Caco-2 (cell line): Measurements from ENCODE around the gene PPFIA4. TPM values are rescaled to one million over a fixed set of nuclear protein-coding genes. Genes with fewer than 3 reads are reported as not detected.

Source experiments
- BruUV-seq: library from RNA; stranded (reverse); fragments of 400-500 nt; replicated peaks from 2 replicates; lab custom pipeline; 2021; lab: Mats Ljungman, UMichigan
- CTCF ChIA-PET: fragments of 300-600 bp; sonication (Branson Sonifier 250); formaldehyde crosslinking; loops from one replicate; lab custom pipeline; 2022; ENCODE audit warnings: antibody characterized with exemption; lab: Charles Lee
- POLR2A ChIA-PET: fragments of 300-600 bp; sonication (Branson Sonifier 250); formaldehyde crosslinking; loops from one replicate; lab custom pipeline; 2022; ENCODE audit warnings: antibody characterized with exemption; lab: Charles Lee
- DNase-seq, 2 experiments: peaks; one replicate each; pipeline versions ENCODE4 v3.0.0 to v3.0.0-alpha.2; 2020 to 2022
- H3K27me3 ChIP-seq: replicated peaks from 2 replicates; pipeline ENCODE4 v1.6.0; 2011; ENCODE audit warnings: low read length; ENCODE audit not compliant: control insufficient read depth, insufficient read depth
- H3K36me3 ChIP-seq: 2 replicates; pipeline ENCODE4 v1.5.1; 2011; ENCODE audit warnings: low read length; ENCODE audit not compliant: control insufficient read depth, insufficient read depth
- H3K4me1 ChIP-seq: fragments of 250-450 bp; sonication (Bioruptor Pico); 2 replicates; pipeline ENCODE4 v1.5.1; 2020; ENCODE audit warnings: mild to moderate bottlenecking
- H3K4me3 ChIP-seq: 2 replicates; pipeline ENCODE4 v1.5.1; 2011; ENCODE audit warnings: low read depth, mild to moderate bottlenecking, control low read depth, low read length
- H3K9me3 ChIP-seq: fragments of 250-450 bp; sonication (Bioruptor Pico); 2 replicates; pipeline ENCODE4 v1.5.1; 2020; ENCODE audit warnings: mild to moderate bottlenecking, moderate library complexity
- H3K27ac Mint-ChIP-seq: one replicate; pipeline ENCODE4 v1.8.0; 2022; ENCODE audit warnings: mixed read lengths; ENCODE audit not compliant: unreplicated experiment
- H3K27me3 Mint-ChIP-seq: one replicate; pipeline ENCODE4 v1.8.0; 2022; ENCODE audit warnings: mixed read lengths; ENCODE audit not compliant: insufficient read depth, unreplicated experiment
- H3K36me3 Mint-ChIP-seq: one replicate; pipeline ENCODE4 v1.8.0; 2022; ENCODE audit warnings: mild to moderate bottlenecking, mixed read lengths; ENCODE audit not compliant: insufficient read depth, unreplicated experiment
- H3K4me1 Mint-ChIP-seq: one replicate; pipeline ENCODE4 v1.8.0; 2022; ENCODE audit warnings: low read depth, mixed read lengths; ENCODE audit not compliant: unreplicated experiment
- H3K4me3 Mint-ChIP-seq: one replicate; pipeline ENCODE4 v1.8.0; 2022; ENCODE audit warnings: mild to moderate bottlenecking, moderate library complexity, mixed read lengths; ENCODE audit not compliant: unreplicated experiment
- H3K9me3 Mint-ChIP-seq: one replicate; pipeline ENCODE4 v1.8.0; 2022; ENCODE audit warnings: mixed read lengths; ENCODE audit not compliant: unreplicated experiment
- CTCF ChIP-seq, 2 experiments: fragments of 200-600 bp in 1 of 2; IDR thresholded peaks; 1 replicate in 1 of 2; 2 replicates in 1 of 2; pipeline versions ENCODE4 v1.5.1 to v1.8.0; 2011 to 2022; ENCODE audit warnings: antibody characterized with exemption in 1 of 2, control low read depth in 1 of 2, inconsistent platforms in 1 of 2, low read depth in 1 of 2, low read length in 1 of 2, mild to moderate bottlenecking in 1 of 2, moderate library complexity in 1 of 2; ENCODE audit not compliant: insufficient read depth in 1 of 2, severe bottlenecking in 1 of 2, unreplicated experiment in 1 of 2
- intact Hi-C: fragments of 100-400 bp; cut with micrococcal nuclease; formaldehyde crosslinking; loops from one replicate; pipeline ENCODE4 v1.10.0; 2022; ENCODE audit not compliant: unreplicated experiment
- total RNA-seq: library from RNA; stranded (reverse); gene quantifications from 2 replicates; pipeline ENCODE4 v1.2.3, GENCODE V29; 2022

The PPFIA4 gene
- total RNA-seq, 1 experiment from 2014 or later = 9.4 TPM

- CTCF ChIA-PET = no interaction called here
- POLR2A ChIA-PET = no interaction called here
- no peak overlapping the region for H3K4me3 ChIP-seq
- H3K36me3 Mint-ChIP-seq = no peaks in the 10 kb centered on the region
- H3K27me3 Mint-ChIP-seq = peaks cover 3% of the 10 kb centered on the region
- H3K27me3 ChIP-seq = no peaks in the 10 kb centered on the region
- TF ChIP-seq CTCF (IDR thresholded peaks at IDR 0.05; ENCODE audit: insufficient read depth in 1 of 2, low read depth in 1 of 2, low read length in 1 of 2, severe bottlenecking in 1 of 2, unreplicated experiment in 1 of 2) = no peak
- no peaks in the 10 kb centered on the region for H3K4me1 ChIP-seq
- intact Hi-C loops = no loop called here
- H3K9me3 ChIP-seq = no peaks in the 10 kb centered on the region
- H3K36me3 ChIP-seq = no peaks in the 10 kb centered on the region
- no peaks in the 10 kb centered on the region for H3K9me3 Mint-ChIP-seq
- no peak overlapping the region for H3K27ac Mint-ChIP-seq
- H3K4me3 Mint-ChIP-seq = no peak overlapping the region
- DNase-seq = no peak
- H3K4me1 Mint-ChIP-seq = no peaks in the 10 kb centered on the region
- BruUV-seq = no TSS peak
Observed at GRCh38 chr1:203086992-203087763, 60.9 kb downstream of the PPFIA4 start.

GRCh38 chr1:203088441-203088840 lies 62.1 kb downstream of the PPFIA4 start:
- peaks cover 3% of the 10 kb centered on the region for H3K27me3 Mint-ChIP-seq
- ChIA-PET CTCF (no interaction called here), POLR2A (no interaction called here)
- TF ChIP-seq CTCF (IDR thresholded peaks at IDR 0.05; ENCODE audit: insufficient read depth in 1 of 2, low read depth in 1 of 2, low read length in 1 of 2, severe bottlenecking in 1 of 2, unreplicated experiment in 1 of 2) = no peak
- intact Hi-C loops = no loop called here
- Histone ChIP-seq H3K9me3 (no peaks in the 10 kb centered on the region), H3K27me3 (no peaks in the 10 kb centered on the region), H3K4me1 (no peaks in the 10 kb centered on the region), H3K4me3 (no peak overlapping the region), H3K36me3 (no peaks in the 10 kb centered on the region)
- no peaks in the 10 kb centered on the region for H3K4me1 Mint-ChIP-seq
- H3K4me3 Mint-ChIP-seq = no peak overlapping the region
- no peaks in the 10 kb centered on the region for H3K36me3 Mint-ChIP-seq
- no TSS peak for BruUV-seq
- no peaks in the 10 kb centered on the region for H3K9me3 Mint-ChIP-seq
- H3K27ac Mint-ChIP-seq = no peak overlapping the region
- no peak for DNase-seq

- Histone ChIP-seq H3K36me3 (no peaks in the 10 kb centered on the region), H3K27me3 (no peaks in the 10 kb centered on the region), H3K4me1 (no peaks in the 10 kb centered on the region), H3K9me3 (no peaks in the 10 kb centered on the region), H3K4me3 (no peak overlapping the region)
- intact Hi-C loops = no loop called here
- POLR2A ChIA-PET = no interaction called here
- CTCF ChIA-PET = no interaction called here
- no peak overlapping the region for H3K4me3 Mint-ChIP-seq
- no peak overlapping the region for H3K27ac Mint-ChIP-seq
- TF ChIP-seq CTCF (IDR thresholded peaks at IDR 0.05; ENCODE audit: insufficient read depth in 1 of 2, low read depth in 1 of 2, low read length in 1 of 2, severe bottlenecking in 1 of 2, unreplicated experiment in 1 of 2) = no peak
- no peaks in the 10 kb centered on the region for H3K4me1 Mint-ChIP-seq
- BruUV-seq = no TSS peak
- H3K9me3 Mint-ChIP-seq = peaks cover 1% of the 10 kb centered on the region
- no peak for DNase-seq
- H3K27me3 Mint-ChIP-seq = peaks cover 3% of the 10 kb centered on the region
- H3K36me3 Mint-ChIP-seq = no peaks in the 10 kb centered on the region
Observed at GRCh38 chr1:203089001-203089650, 62.8 kb downstream of the PPFIA4 start.
